ENCODE results near the gene CATSPERE.
"Not testable (repeated sequence)": the region's sequence is repeated elsewhere in the genome, so short reads cannot be mapped to it uniquely, and the experiment has no call there.

CATSPERE gene

DNA sequence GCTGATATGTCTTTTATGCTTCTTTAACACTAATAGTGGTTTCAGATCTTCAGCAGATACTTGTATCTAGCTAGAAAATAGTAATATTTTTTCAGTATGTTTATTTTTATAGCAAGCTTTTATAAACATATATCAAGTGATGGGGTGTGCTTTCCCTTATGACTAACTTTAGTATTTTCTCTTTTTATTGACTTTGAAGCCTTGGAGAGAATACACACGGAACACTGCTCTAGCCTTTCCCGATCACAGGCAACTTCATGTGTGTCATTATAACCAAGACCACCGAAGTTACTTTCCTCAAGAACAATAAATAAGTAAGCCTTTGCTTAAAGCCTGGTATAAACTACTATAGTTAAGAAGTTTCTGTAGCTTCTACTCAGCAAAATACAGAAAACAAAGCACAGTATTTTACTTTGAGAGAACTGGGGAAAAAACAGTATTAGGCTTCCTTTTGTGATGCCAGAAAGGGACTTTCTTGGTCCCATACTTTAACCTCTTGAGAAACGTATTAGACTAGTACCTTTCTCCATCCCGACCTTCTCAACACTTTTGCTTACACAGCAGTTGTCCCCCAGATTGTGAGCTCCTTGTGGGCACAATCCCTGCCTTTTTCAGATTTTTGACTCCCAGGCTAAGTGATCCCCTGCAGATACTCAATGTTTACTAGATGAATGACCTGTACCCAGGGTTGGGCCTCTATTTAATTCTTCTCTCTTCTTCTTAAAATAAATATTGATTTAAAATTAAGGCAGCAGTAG lies 12.6 kb upstream of the CATSPERE start:
- no peak for DNase-seq (ENCODE audit: extremely low read depth in 1 of 2, low read depth in 1 of 2)

DNA sequence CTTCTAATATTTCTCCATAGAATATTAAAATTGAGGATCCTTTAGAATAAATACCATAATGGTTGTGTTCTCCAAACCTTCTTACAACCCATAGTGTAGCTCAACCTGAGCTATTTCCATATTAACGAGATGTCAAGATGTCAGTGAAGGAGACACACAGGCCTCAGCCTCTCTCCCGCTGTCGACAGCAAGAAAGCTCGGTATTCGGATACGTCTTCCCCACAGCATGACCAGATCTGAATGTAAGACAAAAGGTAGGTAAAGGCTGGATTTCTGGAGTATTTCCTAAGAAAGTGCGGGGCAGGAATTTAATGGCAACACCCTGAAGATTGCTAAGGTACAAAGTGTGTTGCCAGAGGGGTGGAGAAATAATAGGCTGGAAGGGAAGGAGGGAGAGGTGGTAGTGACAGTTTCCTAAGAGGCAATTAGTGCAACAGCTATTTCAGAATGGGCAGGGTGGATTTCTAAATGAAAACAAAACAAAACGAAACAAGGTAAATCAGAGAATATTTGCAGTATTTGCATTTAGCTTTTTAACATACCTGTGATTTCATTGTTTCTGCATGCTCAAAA lies 11.1 kb upstream of the CATSPERE start:
- DNase-seq (ENCODE audit: extremely low read depth in 1 of 2, low read depth in 1 of 2), result no peak

DNA sequence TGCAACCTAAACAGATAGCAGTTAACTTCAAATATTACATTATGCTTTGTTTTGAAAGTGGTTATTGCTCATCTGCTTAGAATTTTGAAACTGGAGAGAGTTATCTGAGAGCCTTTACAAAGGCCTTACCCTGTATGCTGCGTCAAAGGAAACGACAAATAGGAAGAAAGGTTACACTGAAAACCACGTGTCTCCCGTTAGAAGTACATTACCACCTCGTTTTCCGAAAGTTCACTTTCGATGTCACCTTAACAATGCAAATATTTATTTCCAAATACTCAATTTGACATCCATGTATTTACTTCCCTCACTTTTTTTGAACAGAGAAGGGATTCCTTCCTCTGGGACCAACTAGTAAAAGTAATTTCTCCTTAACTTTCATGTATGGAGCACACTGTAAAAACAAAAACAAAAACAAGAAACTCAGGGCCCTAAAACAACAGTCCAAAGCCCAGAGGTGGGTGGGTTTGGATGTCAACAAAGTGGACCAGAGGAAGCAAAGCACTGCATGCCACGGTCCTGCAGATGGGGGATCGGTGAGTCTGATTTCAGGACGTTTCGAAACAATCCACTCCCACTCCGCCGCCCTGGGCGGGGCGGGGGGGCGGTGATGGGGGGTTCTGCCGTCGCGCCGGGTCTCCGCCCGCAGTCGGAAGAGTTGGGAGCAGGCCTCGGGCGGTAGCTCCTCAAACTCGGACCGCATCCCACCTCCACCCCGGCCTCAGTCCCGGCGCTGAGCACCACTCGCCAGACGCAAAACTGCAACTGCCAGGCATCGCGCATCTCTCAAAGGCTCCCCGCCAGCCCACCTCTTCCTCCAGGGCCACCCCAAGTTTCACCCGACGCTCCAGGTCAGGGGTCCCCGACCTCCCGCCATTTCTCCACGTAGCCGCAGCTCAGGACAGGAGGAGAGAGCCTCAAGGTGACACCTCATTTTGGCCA lies 10.2 kb upstream of the CATSPERE start:
- DNase-seq (ENCODE audit: extremely low read depth in 1 of 2, low read depth in 1 of 2), result peak in 1 of 2 donors; percentile 41

DNA sequence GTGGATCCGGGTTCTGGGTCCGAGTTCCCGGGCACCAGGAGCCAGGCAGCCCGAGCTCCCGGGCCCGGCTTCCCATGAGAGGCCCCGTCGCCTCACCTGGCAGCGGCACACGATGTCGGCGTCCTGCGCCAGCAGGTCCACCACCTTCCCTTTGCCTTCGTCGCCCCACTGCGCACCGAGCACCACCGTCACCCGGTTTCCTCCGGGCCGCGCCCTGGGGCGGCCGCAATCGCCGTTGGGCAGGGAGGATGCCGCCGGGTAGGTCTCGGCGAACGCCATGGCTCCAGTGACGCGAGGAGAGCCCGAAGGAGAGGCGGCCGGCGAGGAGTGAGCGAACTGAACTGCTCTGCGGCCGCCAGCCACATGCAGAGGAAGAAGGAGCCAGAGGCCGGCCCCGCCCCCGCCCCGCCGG lies 9.5 kb upstream of the CATSPERE start, which contains the start of gene ADSS2:
Gene ADSS2 (minus strand): TSS at position 371 of the 412 bp plus-strand sequence. CDS start 92 bp downstream, at position 279.
- DNase-seq (ENCODE audit: extremely low read depth in 1 of 2, low read depth in 1 of 2), result no peak

DNA sequence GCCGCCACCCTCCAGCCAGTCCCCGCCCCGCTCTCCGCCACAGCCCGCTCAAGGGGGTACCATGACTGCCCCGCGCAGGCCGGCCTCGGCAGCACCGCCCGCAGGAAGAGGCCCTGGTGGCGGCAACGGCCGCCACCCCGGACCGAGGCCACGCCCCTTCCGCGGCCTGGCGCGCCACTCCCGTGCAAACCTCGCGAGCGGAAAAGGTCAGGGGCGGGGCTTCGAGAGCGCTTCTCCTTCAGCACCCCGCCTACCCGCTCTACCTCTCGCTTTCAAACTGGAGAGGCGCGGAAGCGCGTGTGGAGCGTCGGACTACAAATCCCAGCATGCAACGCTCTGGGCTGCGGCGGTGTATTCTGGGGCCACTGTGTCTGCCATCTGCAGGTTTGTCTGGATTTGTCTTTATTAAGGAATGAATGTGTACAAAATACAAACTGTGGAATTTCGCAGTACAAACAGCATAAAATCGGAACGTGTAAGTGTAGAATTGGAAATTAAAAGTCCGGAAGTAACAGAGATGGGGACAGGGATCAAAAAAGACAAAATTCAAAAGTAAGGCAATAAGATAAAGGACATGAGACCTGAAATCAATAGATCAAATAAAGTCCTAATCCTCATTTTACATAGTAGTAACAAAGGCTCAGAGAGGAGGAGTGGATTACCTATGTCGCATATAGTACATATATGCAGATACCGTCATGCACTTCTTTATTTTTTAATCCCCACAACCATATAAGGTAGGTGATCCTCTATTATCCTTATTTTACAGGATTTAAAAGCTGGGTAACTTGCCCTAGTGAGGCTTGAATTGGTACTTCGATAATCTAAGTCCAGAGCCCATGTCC lies 8.9 kb upstream of the CATSPERE start:
- peak; percentile 98 to 99 for DNase-seq (ENCODE audit: extremely low read depth in 1 of 2, low read depth in 1 of 2)

DNA sequence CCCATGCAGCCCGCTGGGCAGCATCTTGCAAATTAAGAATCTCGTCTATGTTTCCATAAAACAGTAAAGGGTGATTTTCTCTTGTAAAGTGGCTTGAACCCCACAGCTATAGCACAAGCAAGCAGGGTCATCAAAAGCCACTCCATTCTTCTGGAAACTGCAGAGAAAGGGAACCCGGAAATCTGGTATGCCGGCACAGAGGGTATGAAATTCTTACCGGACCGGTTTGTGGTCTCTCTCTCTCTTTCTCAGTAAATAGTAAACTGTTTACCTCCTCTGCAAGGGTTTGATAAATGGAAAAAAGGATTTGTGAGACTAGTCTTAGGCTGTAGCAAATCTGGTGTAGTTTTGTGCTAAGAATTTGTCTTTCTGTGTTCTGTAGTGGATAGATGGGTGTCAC lies 6.7 kb upstream of the CATSPERE start:
- no peak for DNase-seq (ENCODE audit: extremely low read depth in 1 of 2, low read depth in 1 of 2)

DNA sequence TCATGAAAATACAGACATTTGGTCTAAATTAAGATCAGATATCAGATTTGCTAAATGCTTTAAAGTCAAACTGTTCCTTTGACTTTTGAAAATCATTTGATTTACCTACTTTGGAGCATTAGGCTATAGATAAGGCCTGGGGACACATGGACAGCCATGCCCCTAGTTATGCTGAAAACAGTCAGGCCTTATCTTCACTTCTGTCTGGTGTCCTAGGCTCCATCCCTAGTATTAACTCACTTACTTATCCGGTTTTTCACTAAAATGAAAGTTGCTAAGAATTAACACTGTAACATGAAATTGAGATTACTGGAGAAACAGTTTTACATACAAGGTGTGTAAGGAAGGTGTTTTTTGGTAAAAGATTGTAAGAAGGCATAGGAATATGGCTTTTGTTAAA lies 4.5 kb upstream of the CATSPERE start:
- no peak for DNase-seq (ENCODE audit: extremely low read depth in 1 of 2, low read depth in 1 of 2)

DNA sequence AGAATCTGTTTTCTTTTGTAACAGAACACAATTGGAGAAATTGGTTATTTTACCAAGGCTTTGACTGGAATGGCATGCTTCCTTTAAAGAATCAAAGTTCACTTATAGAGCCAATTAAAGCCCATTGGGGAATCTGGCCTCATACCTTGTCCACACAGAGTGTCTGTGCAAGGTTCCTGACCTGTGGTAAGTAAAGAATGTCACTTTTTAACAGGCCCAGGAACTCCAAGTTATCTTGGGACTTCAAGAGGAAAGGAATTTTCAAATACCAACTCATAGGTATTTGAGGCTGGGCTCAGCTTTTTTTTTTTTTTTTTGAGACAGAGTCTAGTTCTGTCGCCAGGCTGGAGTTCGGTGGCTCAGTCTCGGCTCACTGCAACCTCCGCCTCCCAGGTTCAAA lies 2.3 kb upstream of the CATSPERE start:
- DNase-seq (ENCODE audit: extremely low read depth in 1 of 2, low read depth in 1 of 2), result no peak

DNA sequence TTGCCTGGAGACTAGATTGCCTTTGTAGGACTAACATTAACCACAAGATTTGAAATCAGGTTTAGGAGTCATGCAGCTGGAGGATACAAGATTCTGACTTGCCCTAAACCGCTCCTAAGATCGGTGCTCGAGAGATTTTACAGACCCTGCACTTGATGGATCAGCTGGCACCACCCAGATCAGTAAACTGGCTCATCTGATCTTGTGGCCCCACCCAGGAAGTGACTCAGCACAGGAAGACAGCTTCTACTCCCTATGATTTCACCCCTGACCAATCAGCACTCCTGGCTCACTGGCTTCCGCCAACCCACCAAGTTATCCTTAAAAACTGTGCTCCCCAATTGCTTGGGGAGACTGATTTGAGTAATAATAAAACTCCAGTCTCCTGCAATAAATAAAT lies 876 bp upstream of the CATSPERE start:
- DNase-seq (ENCODE audit: extremely low read depth in 1 of 2, low read depth in 1 of 2), result no peak

DNA sequence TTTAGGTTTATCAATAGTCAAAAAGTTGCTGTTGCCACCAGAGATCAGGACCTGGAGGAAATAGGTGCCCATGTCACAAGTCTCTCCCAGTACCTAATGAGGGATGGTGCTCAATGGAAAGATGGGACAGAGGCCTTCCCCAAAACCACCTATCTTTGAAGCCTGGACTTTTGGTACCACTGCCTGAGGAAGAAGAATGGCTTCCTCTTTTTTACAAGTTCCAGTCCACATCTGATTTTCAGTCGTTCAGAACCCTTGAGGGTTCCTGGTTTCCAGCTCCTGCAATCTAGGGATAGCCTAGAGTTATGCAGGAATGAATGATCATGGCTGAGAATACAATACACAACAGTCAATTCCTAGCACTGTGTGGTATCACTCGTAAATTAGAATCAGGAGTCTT lies 5.7 kb downstream of the CATSPERE start:
- DNase-seq (ENCODE audit: extremely low read depth in 1 of 2, low read depth in 1 of 2), result no peak

DNA sequence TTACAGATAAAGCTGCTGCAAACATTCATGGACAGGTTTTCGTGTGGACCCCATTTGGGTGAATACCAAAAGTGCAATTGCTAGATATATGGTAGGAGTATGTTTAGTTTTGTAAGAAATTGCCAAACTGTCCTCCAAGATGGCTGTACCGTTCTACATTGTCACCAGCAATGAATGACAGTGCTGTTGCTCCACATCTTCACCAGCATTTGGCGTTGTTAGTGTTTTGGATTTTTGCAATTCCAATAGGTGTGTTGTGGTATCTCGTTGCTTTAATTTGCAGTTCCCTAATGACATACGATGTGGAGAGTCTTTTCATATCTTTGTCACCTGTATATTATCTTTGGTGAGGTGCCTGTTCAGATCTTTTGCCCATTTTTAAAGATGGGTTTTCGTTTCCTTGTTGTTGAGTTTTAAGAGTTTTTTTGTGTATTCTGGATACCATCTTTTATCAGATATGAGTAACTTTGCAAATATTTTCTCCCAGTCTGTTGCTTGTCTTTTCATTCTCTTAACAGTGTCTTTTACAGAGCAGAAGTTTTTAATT lies 12.1 kb downstream of the CATSPERE start:
- no peak for DNase-seq (ENCODE audit: extremely low read depth in 1 of 2, low read depth in 1 of 2)

DNA sequence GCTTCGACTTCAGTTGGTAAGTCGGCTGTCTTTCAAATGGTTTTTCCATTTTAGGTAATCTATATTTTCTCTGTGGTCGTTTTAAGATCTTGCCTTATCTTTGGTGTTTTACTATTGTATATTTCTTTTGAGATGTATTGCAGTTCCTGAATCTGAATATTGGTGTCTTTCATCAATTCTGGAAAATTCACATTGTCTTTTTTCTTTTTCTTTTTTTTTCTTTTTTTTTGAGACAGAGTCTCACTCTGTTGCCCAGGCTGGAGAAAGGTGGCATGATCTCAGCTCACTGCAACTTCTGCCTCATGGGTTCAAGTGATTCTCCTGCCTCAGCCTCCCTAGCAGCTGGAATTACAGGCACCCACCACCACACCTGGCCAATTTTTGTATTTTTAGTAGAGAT lies 23.9 kb downstream of the CATSPERE start:
- DNase-seq (ENCODE audit: extremely low read depth in 1 of 2, low read depth in 1 of 2), result not testable (repeated sequence)

DNA sequence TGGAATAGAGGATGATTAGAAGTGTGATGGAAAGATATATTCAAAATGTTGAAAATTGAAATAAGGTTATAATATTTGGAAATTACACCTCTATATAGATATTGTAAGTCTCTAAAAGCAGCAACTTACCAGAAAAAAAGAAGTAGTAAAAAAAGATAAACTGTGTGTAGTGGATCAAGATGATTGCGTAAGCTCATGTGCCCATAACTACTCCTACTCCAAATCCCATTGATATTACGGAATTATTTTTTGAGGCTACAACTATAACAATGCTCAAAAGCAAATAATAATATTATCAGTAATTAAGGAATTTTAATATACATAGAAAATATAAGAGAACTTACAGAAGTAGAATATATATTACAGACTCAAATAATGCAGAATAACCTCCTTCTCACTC lies 33.6 kb downstream of the CATSPERE start:
- DNase-seq (ENCODE audit: extremely low read depth in 1 of 2, low read depth in 1 of 2), result no peak

DNA sequence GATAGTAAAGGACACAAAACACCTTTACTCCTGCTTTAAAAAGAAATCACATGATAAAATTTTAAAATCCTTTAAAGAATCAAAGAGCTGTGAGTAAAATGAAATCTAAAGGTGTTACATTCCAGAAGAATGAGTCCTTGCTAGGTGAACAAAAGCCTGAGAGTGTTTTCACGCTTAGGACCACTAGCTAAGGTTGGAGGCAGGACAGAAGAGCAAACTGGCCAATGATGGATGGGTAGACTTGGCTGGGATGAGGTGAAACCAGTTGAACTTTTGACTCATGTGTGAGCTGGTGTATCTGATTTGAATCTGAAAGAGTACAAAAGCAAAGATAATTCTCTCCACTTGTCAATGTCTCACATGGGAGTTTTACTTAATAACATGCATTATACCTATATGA lies 35.1 kb downstream of the CATSPERE start:
- no peak for DNase-seq (ENCODE audit: extremely low read depth in 1 of 2, low read depth in 1 of 2)

DNA sequence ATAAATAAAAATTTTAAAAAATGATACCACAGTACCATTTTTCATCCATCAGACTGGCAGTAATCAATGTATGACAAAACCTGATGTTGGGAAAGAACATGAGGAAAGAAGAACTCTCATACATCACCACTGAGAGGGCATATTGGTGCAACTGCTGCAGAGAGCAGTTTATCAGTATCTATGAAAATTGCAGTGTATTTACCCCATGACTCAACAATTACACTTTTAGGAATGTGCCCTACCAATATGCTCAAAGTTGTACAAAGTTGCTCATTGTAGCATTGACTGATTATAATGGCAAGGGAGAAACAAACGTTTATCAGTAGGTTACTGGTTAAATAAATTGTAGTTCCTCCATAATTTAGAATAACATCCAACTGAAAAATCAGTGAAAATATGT lies 36.7 kb downstream of the CATSPERE start:
- DNase-seq (ENCODE audit: extremely low read depth in 1 of 2, low read depth in 1 of 2), result no peak

DNA sequence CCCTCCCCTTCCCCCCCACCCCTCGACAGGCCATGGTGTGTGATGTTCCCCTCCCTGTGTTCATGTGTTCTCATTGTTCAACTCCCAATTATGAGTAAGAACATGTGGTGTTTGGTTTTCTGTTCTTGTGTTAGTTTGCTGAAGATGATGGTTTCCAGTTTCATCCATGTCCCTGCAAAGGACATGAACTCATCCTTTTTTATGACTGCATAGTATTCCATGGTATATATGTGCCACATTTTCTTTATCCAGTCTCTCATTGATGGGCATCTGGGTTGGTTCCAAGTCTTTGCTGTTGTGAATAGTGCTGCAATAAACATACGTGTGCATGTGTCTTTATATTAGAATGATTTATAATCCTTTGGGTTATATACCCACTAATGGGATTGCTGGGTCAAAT lies 38.4 kb downstream of the CATSPERE start:
- DNase-seq (ENCODE audit: extremely low read depth in 1 of 2, low read depth in 1 of 2), result not testable (repeated sequence)

DNA sequence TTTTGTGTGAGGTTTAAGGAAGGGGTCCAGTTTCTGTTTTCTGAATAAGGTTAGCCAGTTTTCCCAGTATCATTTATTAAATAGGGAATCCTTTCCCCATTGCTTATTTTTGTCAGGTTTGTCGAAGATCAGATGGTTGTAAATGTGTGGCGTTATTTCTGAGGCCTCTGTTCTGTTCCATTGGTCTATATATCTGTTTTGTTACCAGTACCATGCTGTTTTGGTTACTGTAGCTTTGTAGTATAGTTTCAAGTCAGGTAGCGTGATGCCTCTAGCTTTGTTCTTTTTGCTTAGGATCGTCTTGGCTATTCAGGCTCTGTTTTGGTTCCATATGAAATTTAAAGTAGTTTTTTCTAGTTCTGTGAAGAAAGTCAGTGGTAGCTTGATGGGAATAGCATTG lies 39.4 kb downstream of the CATSPERE start:
- not testable (repeated sequence) for DNase-seq (ENCODE audit: extremely low read depth in 1 of 2, low read depth in 1 of 2)

DNA sequence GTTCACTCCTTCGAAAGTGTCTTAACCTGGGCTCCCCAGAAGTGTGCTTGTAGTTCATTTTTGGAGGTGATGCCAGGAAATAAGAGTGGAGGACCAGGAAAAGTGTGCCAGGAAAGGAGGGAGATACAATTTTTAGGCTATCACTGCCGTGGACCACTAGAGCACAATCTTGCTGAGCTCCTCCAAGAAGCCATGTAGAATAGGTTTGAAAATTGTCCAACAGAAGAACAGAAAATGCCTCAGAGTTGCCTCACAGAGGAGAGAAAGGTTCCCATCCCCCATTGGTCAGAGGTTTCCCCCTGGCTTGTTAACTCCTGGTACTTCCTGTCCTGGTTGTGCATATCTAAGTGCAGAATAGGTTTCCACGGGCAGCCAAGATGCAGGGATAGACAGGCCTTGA lies 41.6 kb downstream of the CATSPERE start:
- DNase-seq (ENCODE audit: extremely low read depth in 1 of 2, low read depth in 1 of 2), result no peak

DNA sequence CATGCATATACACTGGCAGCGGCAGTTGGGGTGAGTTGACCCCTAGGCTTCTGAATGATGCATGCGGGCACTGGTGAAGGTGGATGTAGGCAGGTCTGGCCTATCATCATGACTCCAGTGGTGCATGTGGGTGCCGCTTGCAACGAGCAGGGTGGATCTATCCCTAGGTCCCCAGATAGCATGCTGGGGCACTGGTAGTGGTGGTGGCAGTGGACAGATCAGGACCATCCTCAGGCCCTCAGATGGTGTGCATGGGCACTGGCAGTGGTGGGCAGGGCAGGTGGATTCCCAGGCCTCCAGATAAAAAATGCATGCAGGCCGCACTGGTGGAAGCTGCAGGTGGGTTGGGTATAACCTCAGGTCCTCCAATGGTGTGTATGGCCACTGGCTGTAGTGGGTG lies 52.4 kb downstream of the CATSPERE start:
- DNase-seq (ENCODE audit: extremely low read depth in 1 of 2, low read depth in 1 of 2), result no peak

DNA sequence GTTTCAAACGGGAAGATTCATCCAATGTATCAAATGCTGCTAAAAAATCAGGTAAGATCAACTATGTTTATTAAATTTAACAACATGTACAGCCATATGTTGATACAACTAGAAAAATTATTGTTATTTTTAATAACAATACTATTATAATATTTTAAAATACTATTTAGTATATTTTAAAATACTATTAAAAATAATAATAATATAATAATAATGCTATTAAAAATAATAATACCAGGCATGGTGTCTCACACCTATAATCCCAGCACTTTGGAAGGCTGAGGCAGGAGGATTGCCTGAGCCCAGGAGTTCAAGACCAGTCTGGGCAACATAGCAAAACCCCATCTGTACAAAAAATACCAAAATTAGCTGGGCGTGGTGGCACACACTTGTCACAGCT lies 54.6 kb downstream of the CATSPERE start:
- no peak for DNase-seq (ENCODE audit: extremely low read depth in 1 of 2, low read depth in 1 of 2)

All from activated CD8-positive, alpha-beta memory T cell treated with anti-CD3 and anti-CD28 coated beads for 1 hour (primary cell).